Activated naive CD8-positive, alpha-beta T cell treated with anti-CD3 and anti-CD28 coated beads for 36 hours (primary cell): ENCODE data around the gene KCNJ18. TPM values are rescaled to one million over a fixed set of nuclear protein-coding genes. Genes with fewer than 3 reads are reported as not detected.
"Not testable (repeated sequence)": the region's sequence is repeated elsewhere in the genome, so short reads cannot be mapped to it uniquely, and the experiment has no call there.

Experiments used
- DNase-seq: peaks from one replicate; pipeline ENCODE4 v3.0.0; 2021
- H3K27ac Mint-ChIP-seq: one replicate; pipeline ENCODE4 v1.8.0; 2022; ENCODE audit warnings: mild to moderate bottlenecking, moderate library complexity, mixed read lengths
- H3K27me3 Mint-ChIP-seq: one replicate; pipeline ENCODE4 v1.8.0; 2022; ENCODE audit warnings: mild to moderate bottlenecking, mixed read lengths
- H3K36me3 Mint-ChIP-seq: one replicate; pipeline ENCODE4 v1.8.0; 2021; ENCODE audit warnings: mild to moderate bottlenecking, mixed read lengths
- H3K4me1 Mint-ChIP-seq: one replicate; pipeline ENCODE4 v1.8.0; 2021; ENCODE audit warnings: mixed read lengths
- H3K4me3 Mint-ChIP-seq: one replicate; pipeline ENCODE4 v1.8.0; 2022; ENCODE audit warnings: mild to moderate bottlenecking, moderate library complexity, mixed read lengths
- H3K9me3 Mint-ChIP-seq: one replicate; pipeline ENCODE4 v1.8.0; 2022; ENCODE audit warnings: mixed read lengths
- total RNA-seq, 2 experiments: library from RNA; stranded (reverse); gene quantifications; one replicate each; pipeline ENCODE4 v1.2.3, GENCODE V29; 2021

The KCNJ18 gene
- total RNA-seq, 2 experiments from 2014 or later: 0.10 TPM; not detected in 1

DNA sequence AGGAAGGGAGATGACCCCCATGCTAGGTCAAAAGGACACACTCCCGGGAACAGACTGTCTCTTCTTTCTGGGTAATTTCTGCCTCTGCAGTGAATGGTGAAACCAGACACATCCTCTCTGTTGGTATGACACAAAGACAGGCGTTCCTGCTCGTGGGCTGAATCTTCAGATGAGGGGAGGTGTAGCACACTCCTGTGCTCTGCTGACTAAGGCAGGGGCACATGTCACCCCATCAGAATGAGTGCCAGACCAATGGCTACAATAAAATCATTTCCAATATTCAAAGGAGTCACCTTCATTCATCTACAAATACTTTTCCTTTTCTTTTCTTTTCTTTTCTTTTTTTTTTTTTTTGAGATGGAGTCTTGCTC, 24.2 kb upstream of the KCNJ18 start:
- not testable (repeated sequence) for H3K27me3 Mint-ChIP-seq, DNase-seq, H3K9me3 Mint-ChIP-seq, H3K4me1 Mint-ChIP-seq, H3K36me3 Mint-ChIP-seq, H3K4me3 Mint-ChIP-seq, H3K27ac Mint-ChIP-seq

- not testable (repeated sequence) for DNase-seq, H3K9me3 Mint-ChIP-seq, H3K36me3 Mint-ChIP-seq, H3K4me3 Mint-ChIP-seq, H3K27me3 Mint-ChIP-seq, H3K27ac Mint-ChIP-seq, H3K4me1 Mint-ChIP-seq
These were observed 23.4 kb upstream of the KCNJ18 start for GRCh38 chr17:21668746-21669508.

- H3K4me3 Mint-ChIP-seq: not testable (repeated sequence)
These were observed 22.5 kb upstream of the KCNJ18 start for GRCh38 chr17:21669616-21670360.

GRCh38 chr17:21670361-21671155, 21.8 kb upstream of the KCNJ18 start:
- not testable (repeated sequence) for H3K4me1 Mint-ChIP-seq, H3K9me3 Mint-ChIP-seq, DNase-seq, H3K4me3 Mint-ChIP-seq, H3K27ac Mint-ChIP-seq, H3K27me3 Mint-ChIP-seq, H3K36me3 Mint-ChIP-seq

More at GRCh38 chr17:21669616-21670360, 22.5 kb upstream of the KCNJ18 start:
- not testable (repeated sequence) for DNase-seq, H3K27me3 Mint-ChIP-seq, H3K27ac Mint-ChIP-seq, H3K36me3 Mint-ChIP-seq, H3K4me1 Mint-ChIP-seq, H3K9me3 Mint-ChIP-seq

- not testable (repeated sequence) for H3K4me1 Mint-ChIP-seq, H3K36me3 Mint-ChIP-seq, H3K27me3 Mint-ChIP-seq, H3K27ac Mint-ChIP-seq, DNase-seq, H3K9me3 Mint-ChIP-seq, H3K4me3 Mint-ChIP-seq
These were observed 20.9 kb upstream of the KCNJ18 start for GRCh38 chr17:21671437-21671836.

GRCh38 chr17:21671871-21672270, 20.5 kb upstream of the KCNJ18 start:
- not testable (repeated sequence) for H3K27ac Mint-ChIP-seq, DNase-seq, H3K27me3 Mint-ChIP-seq, H3K36me3 Mint-ChIP-seq, H3K4me3 Mint-ChIP-seq, H3K4me1 Mint-ChIP-seq, H3K9me3 Mint-ChIP-seq

DNA sequence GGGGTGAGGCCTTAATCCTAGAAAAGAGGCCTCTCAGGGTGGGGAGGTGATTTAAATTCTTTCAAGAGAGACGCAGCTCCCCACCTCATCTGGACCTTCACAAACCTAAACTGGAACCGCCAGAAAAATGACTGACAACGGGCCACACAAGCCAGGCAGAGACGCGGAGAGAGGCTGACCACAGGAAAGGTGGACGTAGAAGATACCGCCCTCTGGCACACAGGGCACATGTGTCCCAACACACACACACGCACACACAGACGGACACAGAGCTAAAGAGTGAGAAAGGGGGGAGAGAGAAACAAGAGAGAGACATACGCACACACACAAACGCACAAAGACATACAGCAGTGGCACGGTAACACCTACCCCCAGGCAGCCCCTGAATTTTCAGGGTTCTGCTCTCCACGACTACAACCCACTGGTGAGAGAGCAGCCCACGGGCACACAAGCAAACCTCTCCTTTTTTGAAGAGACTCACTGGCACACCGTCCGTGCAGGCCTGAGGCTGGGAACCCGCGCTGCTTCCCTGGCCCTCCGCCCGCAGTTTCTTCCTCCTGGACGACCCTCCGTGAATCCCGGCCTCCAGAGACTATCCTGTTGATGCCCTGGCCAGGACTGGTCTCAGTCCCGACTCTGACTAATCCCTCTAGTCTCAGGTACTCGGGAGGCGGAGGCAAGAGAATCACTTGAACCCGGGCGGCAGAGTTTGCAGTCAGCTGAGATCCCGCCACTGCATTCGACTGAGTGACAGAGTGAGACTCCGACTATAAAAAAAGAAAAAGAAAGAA, 18.7 kb upstream of the KCNJ18 start:
- DNase-seq, H3K4me1 Mint-ChIP-seq, H3K36me3 Mint-ChIP-seq, H3K9me3 Mint-ChIP-seq, H3K27ac Mint-ChIP-seq, H3K4me3 Mint-ChIP-seq, H3K27me3 Mint-ChIP-seq: not testable (repeated sequence)

DNA sequence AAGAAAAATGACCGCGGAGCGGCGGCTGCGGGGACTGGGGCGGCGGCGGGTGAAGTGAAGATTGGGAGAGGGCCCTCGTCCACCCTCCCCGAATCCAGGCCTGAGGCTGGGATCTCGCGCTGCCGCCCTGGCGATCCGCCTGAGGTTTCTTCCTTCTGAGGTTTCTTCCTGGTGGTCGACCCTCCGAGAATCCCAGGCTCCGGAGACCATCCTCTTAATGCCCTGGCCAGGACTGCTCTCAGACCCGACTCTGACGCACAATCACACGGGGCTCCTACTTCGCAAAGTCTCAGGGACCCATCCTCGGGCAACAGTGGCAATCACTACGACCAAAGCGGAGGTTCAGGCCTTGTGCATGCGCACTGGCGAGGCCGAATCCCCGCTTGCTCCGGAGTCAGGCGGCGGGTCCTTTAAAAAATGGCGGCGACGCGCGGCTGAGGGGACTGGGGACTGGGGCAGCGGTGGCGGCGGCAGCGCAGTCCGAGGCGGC, 18.0 kb upstream of the KCNJ18 start:
- peaks cover 3% of the 10 kb centered on the region for H3K9me3 Mint-ChIP-seq
- no peaks in the 10 kb centered on the region for H3K4me1 Mint-ChIP-seq
- H3K27me3 Mint-ChIP-seq: peaks cover 4% of the 10 kb centered on the region
- no peaks in the 10 kb centered on the region for H3K36me3 Mint-ChIP-seq
- H3K4me3 Mint-ChIP-seq: no peak overlapping the region
- no peak for DNase-seq
- no peak overlapping the region for H3K27ac Mint-ChIP-seq

DNA sequence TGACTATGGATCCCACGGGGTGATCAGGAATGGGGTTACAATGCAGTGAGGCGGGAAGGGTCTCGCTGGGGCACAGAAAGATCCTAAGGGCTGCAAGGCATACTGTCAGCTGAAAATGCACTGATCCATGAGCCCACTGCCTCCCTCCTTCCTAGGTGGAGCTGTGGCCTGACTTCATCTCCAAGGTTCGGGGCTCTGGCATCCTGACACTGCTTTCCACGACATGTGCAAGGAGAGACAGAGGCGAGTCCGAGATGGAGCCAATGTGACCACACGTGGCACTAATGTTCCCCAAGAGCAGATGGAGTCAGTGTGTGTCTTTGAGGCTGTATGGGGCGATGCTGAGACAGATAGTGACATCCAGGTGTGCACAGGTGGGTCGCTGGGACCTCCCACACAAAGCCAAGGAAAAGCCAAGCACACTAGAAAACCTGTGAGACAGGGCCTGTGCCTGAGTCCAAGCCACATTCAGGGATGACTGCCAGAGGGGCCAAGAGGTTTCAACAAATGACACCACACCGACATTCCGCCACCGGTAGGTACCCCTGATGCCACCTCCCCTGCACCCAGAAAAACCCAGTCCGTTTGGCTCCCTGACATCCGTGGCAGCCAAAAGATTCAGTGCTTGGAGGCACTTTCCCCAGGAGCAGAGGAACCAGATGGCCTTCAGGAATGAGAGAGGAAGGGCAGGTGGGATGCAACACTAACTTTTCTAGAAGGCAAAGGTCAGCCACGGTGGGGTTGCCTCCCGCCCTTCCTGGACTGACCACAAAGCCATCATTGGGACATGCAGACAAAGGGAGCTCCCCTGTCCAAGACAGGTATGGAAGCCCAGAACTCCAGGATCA, 17.2 kb upstream of the KCNJ18 start:
- DNase-seq, H3K36me3 Mint-ChIP-seq, H3K27me3 Mint-ChIP-seq, H3K9me3 Mint-ChIP-seq, H3K4me3 Mint-ChIP-seq, H3K27ac Mint-ChIP-seq, H3K4me1 Mint-ChIP-seq: not testable (repeated sequence)

DNA sequence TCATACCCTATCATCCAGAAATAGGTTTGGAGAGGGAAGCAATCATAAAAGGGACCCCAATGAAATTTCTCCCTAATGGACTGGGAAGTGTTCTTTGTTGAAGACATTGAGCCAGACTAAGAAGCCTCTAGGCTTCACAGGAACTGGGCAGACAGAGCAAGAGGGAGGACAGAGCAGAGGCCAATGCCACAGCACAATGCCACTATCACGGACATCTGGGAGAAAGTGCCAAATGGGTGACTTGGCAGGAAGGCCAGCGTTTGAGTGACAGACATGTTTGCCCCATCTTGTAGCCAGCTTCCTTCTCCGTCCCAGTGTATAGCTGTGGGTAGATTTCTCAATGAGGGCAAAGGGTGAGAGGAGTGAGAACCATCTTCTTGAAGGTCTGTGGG, 16.6 kb upstream of the KCNJ18 start:
- DNase-seq, H3K9me3 Mint-ChIP-seq, H3K27ac Mint-ChIP-seq: not testable (repeated sequence)

DNA sequence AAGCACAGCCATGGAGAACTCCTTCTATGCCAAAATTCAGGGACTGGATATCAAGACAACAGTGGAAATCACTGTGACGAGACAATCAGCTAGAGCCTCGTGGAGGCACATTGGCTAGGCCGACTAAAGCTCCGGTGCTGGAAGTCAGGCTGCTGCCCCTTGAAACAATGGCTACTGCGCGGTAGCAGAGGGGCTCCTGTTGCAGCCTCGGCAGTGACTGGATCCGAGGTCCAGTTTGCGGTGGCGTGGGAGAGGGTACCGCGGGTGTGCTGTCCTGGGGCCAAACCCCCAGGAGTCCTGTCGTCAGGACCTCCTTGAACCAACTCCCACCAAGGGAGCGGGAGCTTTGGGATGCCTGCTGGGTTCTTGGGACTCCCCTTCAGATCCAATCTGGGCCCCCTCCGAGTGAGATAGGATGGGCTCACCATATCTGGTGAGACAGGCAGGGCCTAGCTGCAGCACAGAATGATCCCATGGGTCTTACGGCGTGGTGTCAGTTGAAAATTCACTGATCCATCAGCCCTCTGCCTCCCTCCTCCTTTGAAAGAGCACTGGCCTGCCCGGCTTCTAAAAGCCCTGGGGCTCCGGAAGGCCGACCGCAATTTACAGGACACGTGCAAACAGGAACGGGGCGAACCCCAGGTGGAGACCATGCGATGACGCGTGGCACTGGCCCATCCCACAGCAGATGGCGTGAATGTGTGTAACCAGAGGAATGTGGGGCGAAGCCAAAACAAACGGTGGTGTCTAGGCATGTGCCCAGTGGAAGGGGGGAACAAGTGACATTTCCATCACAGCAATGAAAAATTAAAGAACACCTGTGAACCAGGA, 15.8 kb upstream of the KCNJ18 start:
- Mint-ChIP-seq H3K4me3 (no peak overlapping the region), H3K27ac (no peak overlapping the region), H3K27me3 (peaks cover 4% of the 10 kb centered on the region), H3K4me1 (no peaks in the 10 kb centered on the region), H3K36me3 (no peaks in the 10 kb centered on the region), H3K9me3 (peaks cover 3% of the 10 kb centered on the region)
- DNase-seq: no peak

More for the DNA sequence above, 16.6 kb upstream of the KCNJ18 start:
- not testable (repeated sequence) for H3K36me3 Mint-ChIP-seq, H3K4me1 Mint-ChIP-seq, H3K4me3 Mint-ChIP-seq, H3K27me3 Mint-ChIP-seq

DNA sequence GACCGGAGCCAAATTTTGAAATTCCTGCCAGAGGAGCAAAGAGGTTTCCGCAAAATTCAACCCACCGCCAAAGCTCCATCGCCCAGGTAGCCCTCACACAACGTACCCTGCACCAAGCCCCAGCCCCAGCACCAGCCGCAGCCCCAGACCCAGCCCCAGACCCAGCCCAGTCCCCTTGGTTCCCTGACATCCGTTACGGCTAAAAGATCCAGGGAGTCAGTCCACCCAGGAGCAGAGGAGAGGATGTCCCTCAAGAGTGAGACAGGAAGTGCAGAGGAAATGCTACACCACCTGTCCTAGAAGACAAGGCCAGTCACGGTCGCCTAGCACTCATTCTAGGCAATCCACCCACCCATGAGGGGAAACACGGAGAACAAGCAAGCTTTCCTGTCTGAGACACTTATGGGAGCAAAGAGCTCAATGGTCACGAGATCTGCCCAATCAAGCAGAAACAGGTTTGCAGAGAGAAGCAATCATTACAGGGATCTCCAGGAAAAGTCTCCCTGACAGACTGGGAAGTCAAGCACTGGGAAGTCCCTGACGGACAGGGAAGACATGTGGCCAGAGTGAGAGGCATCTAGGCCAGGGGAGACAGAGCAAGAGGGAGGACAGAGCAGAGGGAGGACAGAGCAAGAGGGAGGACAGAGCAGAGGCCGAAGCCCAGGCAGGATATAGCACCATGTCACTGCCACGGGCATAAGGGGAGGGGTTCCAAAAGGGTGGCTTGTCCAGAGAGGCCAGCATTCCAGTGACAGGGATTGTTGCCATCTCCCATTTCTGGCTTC, 15.0 kb upstream of the KCNJ18 start:
- no peak overlapping the region for H3K27ac Mint-ChIP-seq
- no peaks in the 10 kb centered on the region for H3K4me1 Mint-ChIP-seq
- DNase-seq: no peak
- no peaks in the 10 kb centered on the region for H3K36me3 Mint-ChIP-seq
- H3K4me3 Mint-ChIP-seq: no peak overlapping the region
- peaks cover 3% of the 10 kb centered on the region for H3K9me3 Mint-ChIP-seq
- no peaks in the 10 kb centered on the region for H3K27me3 Mint-ChIP-seq

DNA sequence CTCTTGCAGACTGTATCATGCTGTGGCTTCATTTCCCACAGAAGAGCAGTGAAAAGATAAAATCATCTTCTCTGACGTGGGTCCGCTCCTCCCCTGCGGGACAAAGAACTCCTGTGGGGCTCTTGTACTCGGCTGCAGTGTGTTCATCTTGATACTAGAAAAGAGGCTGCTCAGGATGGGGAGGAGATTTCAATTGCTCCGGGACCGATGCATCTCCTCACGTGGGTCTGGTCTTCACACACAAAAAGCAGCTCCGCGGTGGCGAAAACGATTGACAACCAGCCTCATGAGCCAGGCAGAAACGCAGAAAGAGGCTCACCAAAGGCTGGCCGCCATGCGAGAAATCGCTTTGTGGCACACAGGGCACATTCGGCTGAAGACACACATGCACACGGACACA, 14.4 kb upstream of the KCNJ18 start:
- Mint-ChIP-seq H3K27me3 (no peaks in the 10 kb centered on the region), H3K27ac (no peak overlapping the region), H3K36me3 (no peaks in the 10 kb centered on the region), H3K4me3 (no peak overlapping the region), H3K9me3 (peaks cover 3% of the 10 kb centered on the region), H3K4me1 (no peaks in the 10 kb centered on the region)
- DNase-seq: no peak
